GM12892 (cell line): ENCODE results near the gene ADARB2.

Source experiments
- DNase-seq: peaks from one replicate; pipeline ENCODE4 v3.0.0; 2011; ENCODE audit not compliant: insufficient read length
- FAIRE-seq: peaks from 2 replicates; lab custom pipeline; 2011; peaks lifted over from hg19 to GRCh38; lab: Jason Lieb, UNC
- POLR2A ChIP-seq: IDR thresholded peaks from 2 replicates; pipeline ENCODE4 v1.6.1; 2011; ENCODE audit warnings: low read depth, low read length, control low read depth
- POLR2AphosphoS5 ChIP-seq: IDR thresholded peaks from 2 replicates; pipeline ENCODE4 v1.6.1; 2011; ENCODE audit warnings: low read depth, low read length, control low read depth
- TAF1 ChIP-seq: IDR thresholded peaks from 2 replicates; pipeline ENCODE4 v1.6.1; 2011; ENCODE audit warnings: low read depth, mild to moderate bottlenecking, control low read depth, low read length, borderline replicate concordance

Gene ADARB2

DNA sequence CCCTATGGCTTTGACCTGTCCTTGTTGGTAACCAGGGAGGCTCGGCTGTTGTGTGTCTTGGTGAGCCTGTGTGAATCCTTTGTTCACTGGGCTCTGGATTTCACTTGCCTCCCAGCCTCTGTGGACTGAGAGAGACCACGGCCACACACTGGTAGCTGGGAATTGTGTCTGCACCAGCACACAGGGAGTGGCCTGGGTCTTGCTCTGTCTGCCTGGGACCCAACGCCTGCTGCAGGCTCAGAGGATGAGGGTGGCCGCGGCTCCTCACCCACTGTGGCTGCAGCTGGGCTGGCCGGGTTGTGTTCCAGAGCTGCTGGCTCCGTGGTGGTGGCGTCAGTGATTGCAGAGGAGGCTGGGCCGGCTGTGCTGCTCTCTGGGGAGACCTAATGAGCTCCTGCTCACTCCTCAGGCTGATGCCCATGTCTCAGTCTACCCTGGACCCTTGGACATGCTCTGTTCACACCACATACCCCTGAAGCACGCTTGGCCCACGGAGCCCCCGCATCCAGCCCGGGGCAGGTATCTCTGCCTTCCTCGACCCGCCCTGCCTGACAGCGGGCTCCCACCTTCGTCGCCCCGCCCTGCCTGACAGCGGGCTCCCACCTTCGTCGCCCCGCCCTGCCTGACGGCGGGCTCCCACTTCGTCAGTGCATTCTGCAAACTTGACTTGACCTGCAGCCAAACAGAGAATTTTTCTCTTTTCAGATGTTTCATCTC lies 328.5 kb downstream of the ADARB2 start:
- TF ChIP-seq TAF1: no peak
- TF ChIP-seq POLR2AphosphoS5: no peak
- TF ChIP-seq POLR2A: no peak
- DNase-seq: no peak
- FAIRE-seq: no peak

DNA sequence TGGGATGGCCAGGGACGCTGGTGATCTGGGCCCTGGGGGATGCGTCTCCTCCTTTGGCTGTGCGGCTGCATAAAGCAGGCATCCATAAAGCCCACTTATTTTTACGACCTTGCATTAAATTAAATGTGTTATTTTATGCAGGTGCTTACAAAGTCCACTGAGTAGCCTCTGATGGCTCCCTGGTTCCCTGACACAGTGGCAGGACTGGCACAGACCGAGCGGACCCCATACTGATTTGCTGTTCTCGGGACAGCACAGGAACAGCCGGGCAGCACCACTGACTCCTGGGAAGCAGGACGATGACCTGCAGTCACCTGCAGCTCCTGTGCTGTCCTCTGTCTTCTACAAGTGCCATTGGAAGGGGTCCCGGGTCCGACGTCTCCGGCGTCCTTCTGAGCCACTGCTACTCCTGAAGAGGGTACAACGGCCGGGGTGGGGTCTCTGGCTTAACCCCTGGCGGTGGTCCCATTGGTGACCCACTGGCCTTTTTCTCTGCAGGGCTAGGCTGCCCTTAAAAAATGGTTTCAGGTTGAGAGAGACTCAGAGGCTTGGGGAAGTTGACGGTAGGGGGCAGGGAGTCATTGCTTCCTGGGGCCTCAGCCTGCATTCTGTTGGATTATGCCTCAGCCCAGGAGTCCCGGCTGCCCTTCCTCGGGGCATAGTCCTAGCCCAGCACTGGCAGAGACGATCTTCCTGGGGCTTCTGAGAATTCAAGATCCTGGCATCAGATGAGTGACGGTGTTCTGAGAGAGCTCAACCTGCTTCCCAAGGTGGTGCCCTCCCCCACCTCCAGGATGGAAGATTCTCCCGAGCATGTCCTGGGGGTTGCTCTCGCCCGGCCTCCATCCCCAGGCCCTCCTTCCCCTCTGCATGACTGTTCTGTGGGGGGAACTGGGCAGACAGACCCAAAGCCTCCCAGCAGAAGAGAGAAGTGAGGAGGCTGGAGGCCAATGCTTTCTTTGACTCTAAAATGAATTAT lies 330.1 kb downstream of the ADARB2 start:
- TF ChIP-seq POLR2AphosphoS5 (no peak), POLR2A (no peak)

DNA sequence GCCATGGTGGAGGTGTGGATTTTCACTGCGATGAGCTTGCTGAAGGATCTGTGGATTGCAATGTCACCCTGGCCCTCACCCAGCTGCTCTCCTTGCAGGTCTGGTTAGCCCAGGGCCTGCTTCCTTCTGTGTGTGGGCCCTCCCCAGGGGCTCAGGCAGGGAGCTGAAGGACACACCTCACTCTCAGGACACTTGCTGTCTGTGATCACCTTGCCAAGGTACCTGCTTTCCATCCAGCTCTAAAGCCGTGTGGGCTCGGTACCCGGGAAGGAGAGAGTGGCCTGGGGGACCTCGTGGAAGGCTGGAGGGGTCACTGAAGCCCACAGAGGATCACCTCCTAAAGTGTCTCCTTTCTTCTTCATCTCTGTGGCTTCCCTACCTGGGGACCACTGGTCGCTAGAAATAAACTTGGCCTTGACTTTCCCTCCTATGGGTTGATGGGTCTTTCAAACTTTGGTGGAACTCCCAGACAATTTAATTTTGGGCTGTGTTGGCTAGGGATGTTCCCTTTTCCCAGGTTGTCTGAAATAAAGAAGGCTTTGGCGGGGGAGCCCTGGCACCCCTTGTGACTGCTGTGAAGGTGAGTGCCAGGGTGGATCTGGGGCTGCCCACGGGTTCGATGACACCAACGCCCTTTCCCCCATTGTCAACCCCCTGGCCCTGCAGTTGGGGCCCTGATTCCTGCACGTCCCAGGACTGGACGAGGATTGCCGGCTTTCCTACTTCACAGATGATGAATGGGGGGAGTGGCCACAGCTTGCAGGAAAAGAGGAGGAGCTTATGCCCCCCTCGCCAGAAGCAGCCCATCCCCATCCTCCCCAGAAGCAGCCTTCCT lies 331.0 kb downstream of the ADARB2 start:
- TF ChIP-seq POLR2A (no peak), POLR2AphosphoS5 (no peak), TAF1 (no peak)
- FAIRE-seq: no peak
- DNase-seq: no peak

More for the DNA sequence above, 330.1 kb downstream of the ADARB2 start:
- DNase-seq (no peak), FAIRE-seq (no peak)

DNA sequence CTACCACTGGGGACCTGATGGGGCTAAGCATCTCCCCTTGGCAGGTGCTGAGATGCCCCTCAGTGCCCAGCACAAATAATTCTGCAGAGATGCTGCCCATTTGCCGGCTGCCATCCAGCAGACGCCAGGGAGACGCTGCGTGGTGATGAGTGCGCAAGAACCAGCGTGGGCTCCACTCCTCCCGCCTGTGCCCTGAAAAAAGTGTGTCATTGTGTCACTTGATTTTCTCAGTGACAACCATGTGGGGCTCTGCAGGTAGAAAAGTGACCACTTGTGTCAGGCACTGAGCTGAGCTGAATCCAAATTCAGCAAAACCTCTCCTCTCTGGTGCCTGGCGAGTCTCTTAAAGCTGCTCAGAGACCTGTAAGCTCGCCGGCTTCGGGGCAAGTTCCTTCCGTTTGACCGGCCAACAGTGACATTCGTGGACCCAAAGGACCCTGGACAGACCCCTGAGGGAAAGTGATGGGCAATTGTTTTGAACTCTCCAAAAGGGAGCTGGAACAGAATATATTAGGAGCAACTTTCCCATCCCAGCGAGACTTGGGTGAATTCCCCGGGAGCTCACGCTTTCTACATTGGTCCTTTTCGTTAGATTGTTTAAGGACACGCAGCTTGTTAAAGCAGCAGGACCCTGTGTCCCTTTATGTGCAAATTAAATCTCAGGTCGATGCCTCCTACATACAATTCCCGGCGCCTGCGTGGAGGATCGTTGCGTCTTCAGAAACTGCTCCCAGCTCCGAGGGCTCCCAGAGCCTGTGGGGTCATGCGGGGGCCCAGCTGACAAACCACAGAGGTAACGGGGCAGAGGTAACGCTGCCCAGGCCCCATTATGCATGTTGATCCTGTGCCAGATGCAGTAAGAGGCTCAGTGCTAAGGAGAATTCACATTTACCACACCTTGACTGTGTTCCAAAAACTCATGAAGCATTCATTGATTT lies 332.7 kb downstream of the ADARB2 start:
- FAIRE-seq: no peak
- TF ChIP-seq POLR2A (no peak), POLR2AphosphoS5 (no peak)
- no peak for DNase-seq

DNA sequence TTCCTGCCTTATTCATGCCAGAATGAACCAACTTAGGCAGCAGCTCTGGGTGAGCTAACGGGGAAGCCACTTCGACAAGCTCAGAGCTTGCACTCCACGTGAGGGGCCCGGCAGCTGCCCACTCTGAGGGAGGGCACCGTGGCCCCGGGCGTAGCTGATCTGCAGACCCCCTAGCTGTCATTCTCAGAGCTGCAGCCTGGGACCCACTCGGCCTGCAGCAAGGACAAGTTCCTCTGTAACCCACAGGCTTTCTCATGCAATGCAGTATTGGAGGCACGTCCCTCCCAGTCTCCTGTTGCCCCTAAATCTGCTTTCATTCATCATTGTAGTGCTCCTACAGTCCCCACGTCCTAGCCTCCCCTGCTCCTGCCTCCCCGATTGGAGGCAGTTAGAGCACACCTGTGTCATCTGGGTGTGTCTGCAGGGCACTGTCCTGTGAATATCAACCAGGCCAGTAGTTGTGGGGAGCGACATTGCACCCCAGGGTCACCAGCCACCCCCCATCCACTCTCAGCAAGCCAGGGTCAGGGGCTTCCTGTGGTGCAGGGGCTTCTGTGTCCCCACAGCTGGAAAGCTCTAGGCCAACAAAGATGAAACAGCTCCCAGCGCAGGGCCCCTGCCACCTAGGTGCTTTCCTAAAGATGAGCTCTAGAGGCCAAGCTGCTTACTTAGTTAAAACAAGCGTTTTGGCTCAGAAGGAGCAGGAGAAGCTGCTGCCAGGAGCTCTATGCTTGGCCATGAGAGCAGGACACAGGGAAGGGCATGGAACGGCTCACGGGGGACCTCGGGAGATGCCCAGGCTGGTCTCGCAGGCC lies 333.6 kb downstream of the ADARB2 start:
- no peak for FAIRE-seq
- DNase-seq: no peak
- no peak for TF ChIP-seq POLR2A
- TF ChIP-seq POLR2AphosphoS5: no peak
- TF ChIP-seq TAF1: no peak

DNA sequence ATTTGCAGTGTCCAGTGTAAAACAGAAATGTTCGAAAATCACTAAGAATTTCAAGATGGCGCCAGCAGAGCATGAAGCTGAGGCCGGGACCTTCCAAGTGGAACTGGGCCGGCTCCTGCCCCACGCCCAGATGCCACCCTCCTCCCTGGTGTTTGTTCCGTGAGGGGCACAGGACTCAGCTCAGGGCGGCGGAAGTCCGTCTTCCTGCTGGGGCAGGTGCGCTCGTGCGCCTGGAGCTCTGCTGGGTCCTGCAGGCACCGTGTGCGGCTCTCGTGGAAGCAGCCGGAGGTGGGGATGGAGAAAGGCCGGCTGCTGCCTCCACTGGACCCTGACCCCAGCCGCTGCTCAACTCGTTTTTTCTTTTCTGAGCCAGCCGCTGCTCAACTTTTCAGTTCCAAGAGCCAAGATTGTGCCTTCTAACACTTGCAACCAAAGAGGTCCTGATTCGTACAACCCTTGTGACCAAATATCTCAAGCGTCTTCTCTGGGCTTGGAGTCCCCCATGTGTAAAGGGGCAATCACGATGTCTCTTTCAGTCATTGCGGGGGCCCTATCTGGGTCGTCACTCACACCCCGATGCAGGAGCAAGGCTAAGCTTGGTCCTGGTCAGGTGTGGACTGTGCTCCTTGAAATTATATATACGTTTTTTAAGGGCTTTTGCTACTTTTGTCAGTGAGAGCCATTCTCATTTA lies 334.4 kb downstream of the ADARB2 start:
- DNase-seq: no peak
- no peak for FAIRE-seq
- TF ChIP-seq TAF1 (no peak), POLR2AphosphoS5 (no peak), POLR2A (no peak)

DNA sequence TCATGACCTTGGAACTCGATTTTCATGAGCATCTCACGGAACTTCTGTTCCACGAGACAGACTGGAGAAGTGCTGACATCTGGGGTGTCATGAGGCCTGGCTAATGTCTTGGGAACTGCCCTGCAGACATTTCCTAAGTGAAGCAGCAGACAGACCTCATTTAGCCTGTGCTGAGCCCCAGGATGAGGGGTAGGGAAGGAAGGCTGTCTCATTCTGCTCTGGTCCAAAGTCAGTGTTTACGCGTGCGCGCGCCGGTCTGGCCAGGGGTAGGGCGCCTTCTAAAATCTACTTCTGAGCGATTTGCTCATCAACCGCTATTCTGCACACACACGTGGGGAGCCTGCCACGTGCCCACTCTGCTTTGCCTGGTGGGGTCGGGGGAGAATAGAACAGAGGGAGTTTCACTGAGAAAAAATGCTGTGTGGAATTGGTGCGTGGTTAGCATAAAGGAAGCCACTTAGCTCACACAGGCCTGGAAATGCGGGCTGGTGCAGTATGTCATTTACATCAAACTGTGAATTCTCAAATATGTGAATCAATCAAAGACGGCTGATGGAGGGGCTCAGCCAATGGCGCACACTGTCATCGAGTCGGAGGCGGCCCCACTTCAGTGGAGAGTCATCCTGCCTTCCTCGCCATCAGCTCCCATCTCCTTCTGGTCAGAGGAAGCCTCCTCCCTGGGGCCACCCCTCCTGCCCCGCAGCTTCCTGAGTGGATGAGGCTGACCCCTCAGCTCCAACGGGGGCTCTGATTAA lies 335.1 kb downstream of the ADARB2 start:
- FAIRE-seq: no peak
- no peak for TF ChIP-seq TAF1
- TF ChIP-seq POLR2A: no peak
- no peak for DNase-seq

DNA sequence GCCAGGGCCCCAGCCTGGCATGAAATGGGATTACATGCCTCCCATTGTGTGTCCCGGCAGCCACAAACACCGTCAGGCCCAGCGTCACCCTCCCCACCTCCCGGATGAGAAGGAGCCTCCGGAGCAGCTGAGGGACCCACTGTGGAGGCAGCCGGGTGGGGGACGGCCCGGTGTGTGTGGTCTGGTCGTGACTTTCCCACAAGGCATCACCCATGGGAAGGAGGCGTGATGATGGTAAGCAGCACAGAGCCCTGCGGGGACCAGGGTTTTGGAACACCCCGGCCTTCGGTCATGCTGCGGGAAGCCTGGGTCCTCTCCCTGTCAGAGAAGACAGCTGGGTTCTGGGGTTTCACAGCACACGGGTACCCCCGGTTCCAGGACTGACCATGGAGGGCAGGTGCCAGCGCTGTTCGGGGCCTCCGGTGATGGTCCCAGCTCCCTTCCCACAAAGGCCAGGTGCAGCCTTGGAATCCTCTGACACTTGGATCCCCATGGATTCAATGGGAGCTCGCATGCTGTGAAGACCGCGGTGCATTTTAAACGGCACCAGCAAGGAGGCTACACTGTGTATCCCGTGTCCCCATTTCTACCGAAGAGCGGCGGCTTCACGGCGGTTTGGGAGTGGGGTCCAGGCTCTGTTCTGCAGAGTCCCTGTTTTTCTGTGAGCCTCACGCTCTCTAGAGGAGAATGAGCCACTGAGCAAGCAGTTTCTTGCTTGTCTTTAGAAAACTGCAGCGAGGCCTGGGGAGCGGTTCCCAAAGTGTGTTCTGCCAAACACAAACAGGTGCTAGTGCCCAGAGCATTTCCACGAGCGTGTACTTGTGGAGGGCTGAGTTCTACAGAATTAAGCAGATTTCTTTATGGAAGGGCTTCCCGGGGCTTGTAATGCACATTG lies 336.0 kb downstream of the ADARB2 start:
- no peak for TF ChIP-seq TAF1
- FAIRE-seq (no peak), DNase-seq (no peak)
